Measurements from ENCODE around the gene PIK3R1.

DNA sequence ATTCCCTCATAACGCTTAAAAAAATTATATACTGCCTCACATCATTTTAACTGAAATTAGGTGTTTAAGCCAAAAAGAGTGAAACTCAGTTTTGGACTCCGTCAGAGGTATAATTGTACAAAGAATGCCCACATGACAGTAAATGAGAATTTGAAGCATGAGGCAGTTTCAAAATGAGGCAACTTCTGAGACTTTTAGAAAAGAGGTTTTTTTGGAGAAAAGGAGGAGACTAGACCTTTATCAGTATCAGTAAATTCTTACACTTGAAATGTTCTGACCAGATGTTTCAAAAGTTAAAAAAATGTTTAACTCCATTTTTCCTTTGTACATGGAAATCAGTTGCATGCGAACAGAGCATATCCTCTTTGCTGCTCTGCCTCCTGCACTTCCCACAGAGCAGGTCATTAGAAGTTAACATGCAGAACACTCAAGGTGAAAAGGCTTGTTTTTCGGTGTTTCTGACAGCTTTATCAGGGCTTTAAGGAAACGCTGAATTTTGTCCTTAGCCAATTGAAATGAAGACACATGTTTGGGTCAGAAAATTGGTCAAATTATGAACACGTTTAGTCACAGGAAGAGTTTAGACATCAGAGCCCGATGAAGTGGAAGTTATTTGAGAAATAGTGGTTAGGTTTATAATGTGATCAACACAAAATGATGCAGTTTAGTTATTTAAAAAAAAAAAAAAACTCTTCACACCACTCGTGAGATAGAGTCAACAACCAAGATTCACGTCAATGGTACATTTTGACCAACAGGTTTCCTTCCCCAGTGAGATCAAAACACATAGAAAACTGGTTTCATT is 59.5 kb downstream of the PIK3R1 start:
- TF ChIP-seq, protein P1, sequence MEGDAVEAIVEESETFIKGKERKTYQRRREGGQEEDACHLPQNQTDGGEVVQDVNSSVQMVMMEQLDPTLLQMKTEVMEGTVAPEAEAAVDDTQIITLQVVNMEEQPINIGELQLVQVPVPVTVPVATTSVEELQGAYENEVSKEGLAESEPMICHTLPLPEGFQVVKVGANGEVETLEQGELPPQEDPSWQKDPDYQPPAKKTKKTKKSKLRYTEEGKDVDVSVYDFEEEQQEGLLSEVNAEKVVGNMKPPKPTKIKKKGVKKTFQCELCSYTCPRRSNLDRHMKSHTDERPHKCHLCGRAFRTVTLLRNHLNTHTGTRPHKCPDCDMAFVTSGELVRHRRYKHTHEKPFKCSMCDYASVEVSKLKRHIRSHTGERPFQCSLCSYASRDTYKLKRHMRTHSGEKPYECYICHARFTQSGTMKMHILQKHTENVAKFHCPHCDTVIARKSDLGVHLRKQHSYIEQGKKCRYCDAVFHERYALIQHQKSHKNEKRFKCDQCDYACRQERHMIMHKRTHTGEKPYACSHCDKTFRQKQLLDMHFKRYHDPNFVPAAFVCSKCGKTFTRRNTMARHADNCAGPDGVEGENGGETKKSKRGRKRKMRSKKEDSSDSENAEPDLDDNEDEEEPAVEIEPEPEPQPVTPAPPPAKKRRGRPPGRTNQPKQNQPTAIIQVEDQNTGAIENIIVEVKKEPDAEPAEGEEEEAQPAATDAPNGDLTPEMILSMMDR (IDR thresholded peaks at IDR 0.05): no peak
- TF ChIP-seq POLR2A (IDR thresholded peaks at IDR 0.05): no peak
